Upper lobe of left lung (tissue), 4 donors: Measurements from ENCODE around the gene AMPD3.

Experiments
- CTCF ChIP-seq, 6 experiments: fragments of 450-650 bp in 4 of 6; fragments of 200-600 bp in 2 of 6; sonication (generic) in 2 of 6; IDR thresholded peaks; one replicate each; pipeline ENCODE4 v1.5.1; 2016 to 2019; ENCODE audit warnings: antibody characterized with exemption in 6 of 6
- POLR2A ChIP-seq, 4 donors: fragments of 450-650 bp; IDR thresholded peaks; one replicate each; pipeline ENCODE4 v1.5.1; 2016 to 2017; ENCODE audit warnings: antibody characterized with exemption in 4 of 4, mild to moderate bottlenecking in 2 of 4
- POLR2AphosphoS5 ChIP-seq, 2 donors: sonication (generic); formaldehyde crosslinking; IDR thresholded peaks; one replicate each; pipeline ENCODE4 v1.5.1; 2017; ENCODE audit warnings: antibody characterized with exemption in 2 of 2

- TF ChIP-seq CTCF (IDR thresholded peaks at IDR 0.05) (no peak), POLR2A (IDR thresholded peaks at IDR 0.05) (no peak), POLR2AphosphoS5 (IDR thresholded peaks at IDR 0.05) (no peak)
Observed at GRCh38 chr11:10488934-10489691, 34.0 kb downstream of the AMPD3 start.
